M059J (cell line): ENCODE results near the gene FIG4. TPM values are rescaled to one million over a fixed set of nuclear protein-coding genes. Genes with fewer than 3 reads are reported as not detected.
"Not testable (repeated sequence)": the region's sequence is repeated elsewhere in the genome, so short reads cannot be mapped to it uniquely, and the experiment has no call there.

Experiments used
- DNase-seq: peaks from one replicate; pipeline ENCODE4 v3.0.0-alpha.2; 2012; ENCODE audit warnings: low read depth
- total RNA-seq: library from RNA; depleted of rRNA; stranded (reverse); fragments of >200 nt; shearing (Covaris generic); gene quantifications from 2 replicates; pipeline ENCODE4 v1.2.3, GENCODE V29; 2014

Gene FIG4
- total RNA-seq, 1 experiment from 2014 or later, result 15.4 TPM

DNA sequence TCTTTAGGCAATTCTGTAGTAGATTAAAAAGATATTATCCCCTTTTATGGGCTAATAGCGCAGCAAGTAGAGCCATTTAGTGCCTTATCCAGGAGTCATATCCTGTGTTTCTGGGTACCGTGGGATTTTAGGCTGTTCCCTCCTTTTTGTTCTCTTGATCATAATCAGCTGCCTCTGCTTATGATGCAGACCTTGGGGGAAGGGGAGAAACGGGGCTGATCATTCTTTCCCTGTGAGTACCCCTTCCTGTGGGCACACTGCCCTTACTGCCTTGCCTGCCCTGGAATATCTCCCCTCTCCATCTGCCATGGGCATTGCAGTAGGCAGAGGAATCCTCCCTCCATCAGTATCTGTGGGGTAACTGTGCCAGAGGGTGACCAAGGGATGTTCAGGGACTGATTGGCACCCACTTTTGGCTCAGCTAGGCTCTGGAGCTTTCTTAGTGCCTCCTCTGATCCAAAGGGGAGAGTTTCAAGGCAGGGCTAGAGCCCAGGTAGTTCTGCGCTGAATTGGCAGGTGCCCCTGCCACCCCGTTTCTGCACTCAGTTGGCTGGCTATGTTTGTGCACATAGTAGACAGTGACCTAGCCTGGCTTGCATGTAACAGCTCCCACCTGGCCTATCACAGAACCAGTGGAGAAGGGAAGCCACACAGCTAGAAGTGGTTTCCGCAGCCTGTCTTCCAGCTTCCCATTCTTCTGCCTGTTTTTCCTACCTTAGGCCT is 103.3 kb downstream of the FIG4 start:
- DNase-seq, result peak; percentile 88

DNA sequence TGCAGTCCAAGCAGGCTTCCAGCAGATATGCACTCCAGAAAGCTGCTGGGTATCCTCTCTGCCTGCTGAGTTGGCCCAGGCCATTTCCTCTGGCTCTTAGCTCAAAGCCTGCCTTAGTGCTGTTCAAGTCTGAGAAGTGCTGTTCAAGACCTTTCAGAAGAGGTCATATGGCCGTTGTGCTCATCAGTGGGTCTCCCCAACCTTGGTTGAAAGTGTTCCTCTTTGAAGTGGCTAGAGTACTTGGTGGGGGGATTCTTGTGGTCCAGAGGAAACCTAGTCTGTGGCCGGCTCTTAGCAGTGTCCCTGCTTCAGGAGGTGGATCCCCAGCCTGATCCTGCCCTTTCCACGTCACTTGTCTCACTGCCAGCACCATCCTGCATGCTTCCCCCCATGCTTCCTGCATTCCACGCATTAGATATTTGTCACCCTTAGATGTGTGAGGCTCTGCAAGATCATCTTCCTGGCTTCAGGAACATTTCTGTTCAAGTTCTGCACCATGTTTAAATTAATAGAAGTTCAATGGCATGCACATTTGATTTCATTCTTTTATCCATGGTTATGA is 105.0 kb downstream of the FIG4 start:
- peak; percentile 16 for DNase-seq

DNA sequence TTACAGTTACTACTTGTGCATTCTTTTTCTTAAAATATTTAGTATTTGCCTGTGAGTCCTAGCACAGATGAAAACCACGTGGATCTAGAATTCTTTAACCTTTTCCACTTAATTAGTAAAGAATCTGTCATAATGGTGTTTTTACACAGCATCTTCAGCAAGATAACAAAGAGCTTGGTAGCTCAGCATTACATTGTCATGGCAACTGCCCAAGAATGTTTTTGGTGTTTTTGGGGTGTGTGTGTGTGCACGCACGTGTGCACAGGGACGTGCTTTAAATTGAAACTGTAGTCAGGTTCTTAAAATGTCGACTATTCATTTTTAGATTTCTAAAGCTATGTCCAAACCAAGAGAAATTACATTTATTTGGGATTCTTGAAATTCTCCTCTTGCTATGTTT is 108.0 kb downstream of the FIG4 start:
- DNase-seq, result no peak

DNA sequence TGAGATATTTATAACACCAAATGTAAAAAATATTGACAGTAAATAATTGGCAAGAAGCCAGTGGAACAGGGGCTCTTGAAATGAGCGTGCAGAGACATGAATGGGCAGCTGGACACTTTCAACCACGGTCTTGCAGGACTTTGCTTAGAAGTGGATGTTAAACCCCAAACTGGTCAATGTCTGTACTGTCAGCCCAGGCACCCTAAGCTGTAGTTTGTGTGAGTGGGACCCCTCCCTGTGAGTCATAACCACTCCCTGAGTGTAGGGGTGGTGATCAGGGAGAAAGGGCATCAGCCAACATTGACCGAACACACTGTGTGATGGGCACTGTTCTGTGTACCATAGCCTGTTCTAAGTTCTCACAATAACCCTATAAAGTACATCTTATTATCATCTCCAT is 108.6 kb downstream of the FIG4 start:
- DNase-seq, result no peak

DNA sequence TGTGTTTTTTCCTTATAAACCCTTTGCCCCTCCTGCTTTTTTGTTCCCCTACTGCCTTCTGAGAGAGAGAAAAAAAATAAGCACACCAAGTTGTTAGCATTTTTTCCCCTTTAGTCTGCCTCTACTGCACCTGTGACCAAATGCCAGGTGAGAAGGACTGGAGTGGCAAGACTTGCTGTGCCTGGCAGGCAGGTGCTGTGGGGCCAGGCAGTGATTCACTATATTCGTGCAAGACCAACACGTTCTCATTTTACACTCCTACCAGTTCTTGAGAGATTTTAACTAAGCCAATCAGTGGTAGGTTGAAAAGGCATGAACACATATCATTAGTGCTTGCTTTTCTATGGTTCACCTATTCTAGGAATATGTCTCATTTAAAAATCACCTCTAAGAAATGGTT is 109.7 kb downstream of the FIG4 start:
- DNase-seq, result no peak

DNA sequence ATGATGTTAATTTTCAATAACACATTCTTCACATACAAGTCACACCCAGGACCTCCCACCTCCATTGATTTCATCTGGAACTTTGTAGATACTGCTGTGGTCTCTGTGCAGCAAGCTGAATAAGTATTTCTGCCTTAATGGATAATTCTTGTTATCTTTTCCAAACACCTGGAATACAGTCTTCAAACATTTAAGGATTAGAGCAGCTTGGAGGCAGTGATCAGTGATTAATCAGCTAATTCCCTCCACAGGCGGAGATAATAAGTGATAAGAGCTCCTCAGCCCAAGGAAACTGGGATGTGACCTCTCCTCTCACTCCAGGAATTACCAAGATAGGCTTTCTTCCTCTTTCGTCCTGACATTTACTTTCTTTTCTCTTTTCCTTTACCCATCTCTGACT is 110.7 kb downstream of the FIG4 start:
- DNase-seq, result no peak

DNA sequence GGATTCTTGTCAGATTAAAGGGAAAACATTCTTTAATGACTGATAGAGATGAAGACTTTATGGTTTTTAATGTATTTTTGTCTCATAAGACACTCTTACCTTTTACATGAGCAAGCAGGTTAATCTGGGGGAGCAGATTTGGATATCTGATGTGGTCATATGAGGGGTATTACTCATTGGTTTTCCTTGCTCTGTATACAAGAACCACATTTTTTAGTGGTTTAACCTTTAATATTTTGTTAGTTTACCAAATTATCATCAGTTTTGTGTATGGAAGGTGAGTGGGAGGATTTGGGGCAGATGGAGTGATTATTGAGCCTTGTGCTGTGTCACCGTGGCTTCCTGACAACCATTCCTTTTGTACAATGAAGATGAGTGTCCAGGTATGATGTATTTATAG is 112.9 kb downstream of the FIG4 start:
- no peak for DNase-seq

DNA sequence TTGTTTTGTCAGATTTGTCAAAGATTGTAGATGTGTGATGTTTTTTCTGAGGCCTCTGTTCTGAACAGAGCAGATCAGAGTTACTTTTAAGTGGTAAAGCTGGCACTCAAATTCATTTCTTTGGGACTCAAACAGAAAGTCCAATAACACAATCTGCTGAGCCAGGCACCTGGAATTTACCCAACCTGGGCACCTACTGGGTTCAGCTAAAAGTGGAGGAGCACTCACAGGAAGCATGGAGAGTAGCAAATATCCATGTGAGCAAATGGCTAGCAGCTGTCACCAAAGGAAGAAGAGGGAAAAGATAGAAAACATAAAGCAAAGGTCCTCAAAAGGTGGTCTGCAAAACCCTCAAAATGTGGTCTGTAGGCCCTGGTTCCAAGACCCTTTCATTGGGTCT is 116.8 kb downstream of the FIG4 start:
- DNase-seq, result no peak

DNA sequence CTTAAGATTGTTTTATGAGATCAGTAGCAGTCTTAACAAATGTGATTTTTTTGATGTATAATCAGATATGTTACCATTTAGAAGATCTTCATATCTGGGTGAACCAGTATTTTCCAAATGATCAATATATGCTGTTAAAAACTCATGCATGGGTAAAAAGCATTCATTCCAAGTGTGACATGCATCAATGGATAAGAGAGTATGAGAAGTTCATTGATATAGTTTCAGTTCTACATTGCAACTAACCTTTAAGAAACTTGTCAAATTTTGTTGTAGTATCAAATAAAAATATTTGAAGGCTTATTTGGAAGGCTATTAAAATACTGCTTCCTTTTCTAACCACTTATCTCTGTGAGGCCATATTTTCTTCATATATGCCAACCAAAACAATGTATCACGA is 117.7 kb downstream of the FIG4 start:
- no peak for DNase-seq

DNA sequence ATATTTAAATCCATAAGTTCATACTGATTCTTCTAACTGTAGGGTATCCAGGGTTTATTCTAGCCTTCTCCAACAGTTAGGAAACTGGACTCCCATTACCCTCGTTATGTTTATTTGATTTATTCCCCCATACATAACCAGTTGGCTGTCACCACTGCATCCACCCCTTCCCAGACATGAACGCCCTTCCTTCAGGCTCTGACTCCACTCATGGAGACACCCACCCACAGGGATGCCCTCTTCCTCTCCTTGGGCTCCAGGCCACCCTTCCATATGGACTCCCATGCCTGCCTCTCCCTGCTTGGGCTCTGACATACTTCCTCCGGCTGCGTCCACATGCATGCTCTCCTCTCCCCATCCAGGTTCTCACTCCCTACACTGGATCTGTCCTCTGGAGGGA is 124.0 kb downstream of the FIG4 start:
- no peak for DNase-seq

DNA sequence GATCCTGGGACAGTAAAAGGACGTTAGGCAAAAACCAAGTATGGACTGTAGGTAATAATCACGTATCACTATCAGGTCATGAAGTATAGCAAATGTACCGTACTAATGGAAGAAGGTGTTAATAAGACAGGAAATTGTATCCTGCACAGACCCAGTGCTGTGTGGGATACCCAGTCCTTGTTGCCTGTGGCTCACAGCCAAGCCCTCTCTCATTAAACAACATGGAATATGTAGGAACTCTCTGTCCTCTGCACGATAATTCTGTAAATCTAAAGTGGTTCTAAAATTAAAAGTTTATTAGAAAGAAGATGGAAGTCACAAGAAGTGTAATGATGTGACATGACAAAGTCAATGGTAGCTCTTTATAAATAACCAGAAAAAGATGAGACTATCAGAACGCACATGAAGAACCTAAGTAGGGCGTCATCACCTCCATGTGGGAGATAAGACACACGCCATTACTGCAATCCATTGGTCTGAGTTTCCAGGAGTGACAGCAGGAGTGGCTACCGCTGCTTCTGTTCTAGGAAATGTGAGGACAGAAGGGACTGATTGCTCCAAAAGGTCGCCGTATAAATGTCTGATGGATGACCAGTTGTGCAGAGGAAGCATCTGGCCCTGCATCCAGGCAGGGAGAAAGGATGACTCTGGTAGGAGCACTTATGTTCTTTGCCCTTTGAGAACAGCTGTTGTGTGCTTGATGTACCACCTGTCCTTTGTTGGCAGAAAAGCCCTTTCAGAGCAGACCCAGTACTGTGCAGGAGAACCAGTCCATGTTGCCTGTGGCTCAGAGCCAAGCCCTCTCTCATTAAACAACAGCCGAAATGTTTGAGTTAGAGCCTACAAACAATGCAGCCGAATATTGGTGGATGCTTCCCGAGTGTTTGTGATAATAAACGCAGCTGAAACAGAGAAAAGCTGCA is 125.6 kb downstream of the FIG4 start:
- DNase-seq, result no peak

DNA sequence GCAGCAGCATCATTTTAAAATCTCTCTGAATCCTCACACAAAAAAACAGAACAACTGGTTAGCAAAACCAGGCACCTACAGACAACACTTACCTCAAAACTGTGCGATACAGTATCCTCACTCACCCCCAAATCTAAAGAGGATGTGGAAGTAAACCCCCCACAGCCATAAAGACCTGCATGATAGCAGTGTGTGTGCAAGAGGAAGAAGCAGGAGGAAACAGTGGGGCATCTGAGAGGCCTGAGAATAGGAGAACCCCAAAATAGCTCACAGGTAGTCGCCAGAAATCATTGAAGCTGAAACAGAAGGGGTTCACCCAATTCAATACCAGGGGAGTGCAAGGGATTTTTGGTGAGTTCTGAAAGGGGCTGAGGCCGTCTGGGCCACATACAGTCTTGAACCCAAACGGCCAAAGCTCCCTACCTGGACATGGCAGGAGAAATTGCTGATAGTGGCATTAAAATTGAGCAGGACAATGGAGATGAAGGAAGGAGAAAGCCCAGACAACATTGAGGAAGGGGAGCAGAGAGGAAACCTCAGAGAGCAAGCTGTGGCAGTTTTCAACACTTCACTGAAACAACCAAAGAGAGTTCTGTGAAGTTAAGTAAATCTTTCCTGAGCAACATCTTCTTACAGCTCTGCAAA is 129.7 kb downstream of the FIG4 start:
- no peak for DNase-seq

DNA sequence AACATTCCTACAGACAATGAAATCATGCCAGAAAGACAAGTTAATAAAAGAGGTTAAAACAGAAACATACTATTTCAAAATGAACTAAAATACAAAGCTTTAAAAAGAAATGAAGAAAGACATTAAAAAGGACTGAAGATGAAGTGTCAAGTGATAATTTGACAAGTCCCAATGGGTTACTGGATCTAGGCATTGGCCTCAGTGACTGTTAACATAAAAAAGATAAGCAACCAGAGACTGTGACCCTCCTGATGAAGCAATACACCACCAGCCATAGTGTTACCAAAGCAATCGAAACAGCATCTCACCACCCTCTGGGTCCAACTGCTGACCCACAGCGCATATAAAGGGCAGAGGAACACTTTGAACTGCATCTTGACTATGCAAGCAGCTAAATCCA is 130.3 kb downstream of the FIG4 start:
- no peak for DNase-seq

DNA sequence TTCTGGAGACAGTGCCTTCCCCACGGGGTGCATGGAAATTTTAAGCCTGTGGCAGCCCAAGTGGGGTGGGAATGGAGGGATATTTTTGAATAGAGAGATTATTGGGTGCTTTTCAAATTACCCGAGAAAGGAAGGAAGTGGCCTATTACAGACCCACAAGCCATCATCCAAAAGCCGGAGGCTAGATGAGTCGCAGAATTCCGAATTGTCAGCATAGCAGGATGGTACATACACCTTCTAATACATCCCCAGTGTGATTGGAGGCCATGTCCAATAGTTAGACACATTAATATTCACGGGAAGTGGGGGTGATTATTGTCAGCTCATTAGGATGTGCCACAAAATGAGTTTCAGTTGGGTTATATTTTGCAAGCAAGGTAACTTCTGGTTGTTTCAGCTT is 133.0 kb downstream of the FIG4 start:
- peak; percentile 27 for DNase-seq

DNA sequence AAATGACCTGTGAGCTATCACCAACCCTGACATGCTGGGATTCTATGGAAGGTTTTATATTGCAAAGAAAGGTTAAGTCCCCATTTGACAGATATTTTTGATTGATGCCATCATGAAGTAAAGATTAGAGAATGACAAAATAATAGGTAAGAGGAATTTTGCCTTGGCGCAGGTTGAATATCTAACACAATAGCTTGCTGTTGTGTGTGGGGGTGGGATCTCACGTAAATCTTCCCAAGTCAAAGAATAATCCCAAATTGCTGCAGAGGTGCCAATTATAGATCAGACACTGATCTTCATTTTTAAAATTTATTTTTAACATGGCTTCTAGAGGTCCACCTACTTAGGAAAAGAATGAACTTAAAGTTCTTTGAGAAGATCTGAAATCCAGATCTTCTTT is 135.5 kb downstream of the FIG4 start:
- DNase-seq, result no peak

DNA sequence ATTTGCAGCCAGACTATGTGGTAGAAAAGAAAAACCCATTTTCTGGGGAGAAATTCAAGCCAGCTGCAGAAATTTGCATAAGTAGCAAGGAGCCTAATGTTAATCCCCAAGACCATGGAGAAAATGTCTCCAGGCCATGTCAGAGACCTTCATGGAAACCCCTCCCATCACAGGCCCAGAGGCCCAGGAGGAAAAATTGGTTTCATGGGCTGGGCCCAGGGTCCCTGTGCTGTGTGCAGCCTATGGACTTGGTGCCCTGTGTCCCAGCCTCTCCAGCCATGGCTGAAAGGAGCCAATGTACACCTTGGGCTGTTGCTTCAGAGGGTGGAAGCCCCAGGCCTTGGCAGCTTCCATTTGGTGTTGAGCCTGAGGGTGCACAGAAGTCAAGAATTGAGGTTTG is 140.3 kb downstream of the FIG4 start:
- not testable (repeated sequence) for DNase-seq

DNA sequence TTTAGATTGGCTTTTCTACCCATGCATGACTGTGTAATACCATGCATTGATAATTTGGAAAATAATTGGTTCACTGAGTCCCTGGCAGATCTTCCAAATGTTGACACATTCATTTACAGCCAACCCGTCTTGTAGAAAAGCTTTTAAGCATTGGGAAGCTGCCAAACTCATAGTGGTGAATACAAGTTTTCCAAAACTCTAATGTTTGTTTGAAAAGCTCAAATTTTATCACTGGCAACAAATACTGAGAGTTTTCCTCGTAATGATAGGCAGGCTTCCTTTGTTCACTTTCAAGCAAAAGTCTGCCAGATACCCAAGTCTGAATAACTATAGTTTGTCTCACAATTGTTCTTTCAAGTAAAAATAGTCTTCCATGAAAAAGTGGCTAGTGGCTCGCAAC is 143.0 kb downstream of the FIG4 start:
- DNase-seq, result no peak

DNA sequence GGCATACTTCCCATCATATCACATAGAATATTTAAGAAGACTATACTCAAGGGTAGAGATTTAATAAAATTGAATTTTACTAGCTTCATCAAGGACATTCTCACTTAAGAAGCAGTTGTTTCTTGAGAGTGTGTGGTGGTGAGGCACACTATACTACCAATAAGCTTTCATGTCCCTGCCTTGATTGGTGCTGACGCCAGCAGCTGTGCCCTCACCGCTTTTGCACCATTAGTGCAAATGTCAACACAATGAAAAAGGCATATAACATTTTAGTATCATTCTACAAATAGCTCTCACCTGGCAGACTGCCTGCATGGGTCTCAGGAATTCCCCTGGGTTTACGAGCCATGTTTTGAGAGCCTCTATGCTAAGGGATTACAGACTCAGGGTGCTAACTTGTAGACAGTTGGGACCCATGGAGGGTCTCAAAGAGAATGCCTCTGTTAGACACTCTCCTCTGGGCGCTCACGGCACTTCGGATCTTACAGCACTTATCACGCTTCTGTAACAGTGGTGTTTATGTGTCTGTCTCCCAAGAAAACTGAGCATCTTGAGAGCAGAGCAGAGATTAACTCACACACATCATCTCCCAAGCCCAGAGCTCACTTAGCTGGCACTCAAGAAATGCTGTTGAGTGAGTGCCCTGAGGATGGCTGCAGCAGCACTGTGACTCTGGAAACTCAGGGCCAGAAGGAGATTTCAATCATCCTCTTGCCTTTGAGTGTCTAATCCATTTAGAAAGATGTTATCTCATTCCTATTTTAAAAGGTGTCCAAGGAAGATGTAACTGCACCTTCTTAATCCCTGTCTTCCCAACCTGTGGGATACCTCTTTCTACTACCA is 143.7 kb downstream of the FIG4 start:
- DNase-seq, result peak; percentile 7

DNA sequence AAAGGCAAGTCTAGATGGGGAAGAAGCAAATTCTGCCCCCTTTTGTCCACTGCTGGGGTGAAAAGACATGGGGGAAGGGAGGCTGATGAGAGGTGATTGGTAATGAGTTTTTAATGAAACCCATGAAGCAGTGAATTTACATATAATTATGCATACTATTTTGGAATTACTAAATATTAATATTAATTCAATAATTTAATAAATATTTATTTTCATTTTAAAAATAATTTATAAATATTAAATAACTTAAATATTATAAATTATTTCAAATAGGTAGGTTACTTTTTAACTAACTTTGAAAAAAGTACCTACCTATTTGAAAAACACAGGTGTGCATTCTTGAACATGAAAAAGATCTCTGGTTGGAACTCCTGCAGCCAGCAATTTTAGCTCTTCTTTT is 148.9 kb downstream of the FIG4 start:
- DNase-seq, result no peak

DNA sequence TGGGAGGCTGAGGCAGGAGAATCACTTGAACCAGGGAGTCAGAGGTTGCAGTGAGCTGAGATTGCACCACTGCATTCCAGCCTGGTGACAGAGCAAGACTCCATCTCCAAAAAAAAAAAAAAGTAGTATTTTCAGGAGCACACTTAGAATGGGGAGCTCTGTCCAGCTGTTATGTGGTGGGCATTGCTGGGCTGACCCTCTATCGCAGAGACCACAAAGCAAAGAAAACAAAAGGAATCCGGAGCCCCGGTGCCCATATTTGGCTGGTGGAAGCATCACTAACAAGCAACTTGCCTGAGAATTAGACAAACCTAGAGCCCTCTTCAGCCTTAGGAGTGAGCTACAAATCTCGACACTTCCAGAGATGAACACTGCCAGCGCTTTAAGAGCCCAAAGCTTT is 149.7 kb downstream of the FIG4 start:
- DNase-seq, result no peak

DNA sequence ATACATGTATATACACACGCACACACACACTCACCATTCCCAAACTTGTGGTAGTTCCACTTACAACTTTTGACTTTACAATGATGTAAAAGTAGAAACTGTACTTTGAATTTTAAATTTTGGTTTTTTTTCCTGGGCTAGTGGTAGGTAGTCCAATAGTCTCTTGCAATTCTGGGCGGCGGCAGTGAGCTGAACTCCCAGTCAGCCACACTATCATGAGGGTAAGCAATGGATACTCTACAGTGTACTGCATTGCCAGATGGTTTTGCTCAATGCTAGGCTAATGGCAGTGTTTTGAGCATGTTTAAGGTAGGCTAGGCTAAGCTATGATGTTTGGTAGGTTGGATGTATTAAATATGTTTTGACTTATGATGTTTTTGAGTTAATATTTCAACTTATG is 150.8 kb downstream of the FIG4 start:
- DNase-seq, result no peak

DNA sequence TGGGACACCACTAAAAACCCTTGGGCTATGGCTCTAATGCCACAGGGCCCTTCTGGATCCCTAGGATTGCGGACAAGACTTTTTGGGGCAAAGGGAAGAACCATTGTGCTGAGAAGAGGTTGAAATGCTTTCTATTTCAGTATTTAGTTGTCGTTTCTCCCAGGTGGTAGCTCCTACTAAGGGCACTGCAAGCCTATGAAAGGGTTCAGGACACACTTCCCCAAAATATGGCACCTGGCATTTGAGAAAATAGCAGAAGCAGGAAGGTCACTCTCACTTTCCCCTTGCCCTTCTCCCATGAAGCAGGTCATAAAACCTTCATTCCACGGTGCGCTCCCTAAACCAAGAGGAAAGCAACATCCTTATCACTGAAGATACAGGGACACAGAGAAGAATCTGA is 161.6 kb downstream of the FIG4 start:
- no peak for DNase-seq
